GM13976 (cell line): Measurements from ENCODE around the gene YEATS2.

ENCODE experiments used
- DNase-seq: peaks from one replicate; pipeline ENCODE4 v3.0.0; 2012; ENCODE audit warnings: low spot score
- CTCF ChIP-seq: IDR thresholded peaks from 2 replicates; pipeline ENCODE4 v1.5.1; 2012; ENCODE audit warnings: borderline replicate concordance, mild to moderate bottlenecking; ENCODE audit not compliant: insufficient read depth; ENCODE audit errors: extremely low read depth, missing control alignments, control extremely low read depth
- in situ Hi-C: fragments of 300-500 bp; cut with MboI; formaldehyde crosslinking; loops from one replicate; pipeline ENCODE4 v1.12.0; 2022; ENCODE audit warnings: low sequenced_read_pairs, mixed read lengths, inconsistent platforms; ENCODE audit not compliant: unreplicated experiment

The YEATS2 gene

GRCh38 chr3:183800243-183800863 lies 102.8 kb downstream of the YEATS2 start:
- DNase-seq, result no peak
- no peak for TF ChIP-seq CTCF
- in situ Hi-C loops, result no loop called here

DNA sequence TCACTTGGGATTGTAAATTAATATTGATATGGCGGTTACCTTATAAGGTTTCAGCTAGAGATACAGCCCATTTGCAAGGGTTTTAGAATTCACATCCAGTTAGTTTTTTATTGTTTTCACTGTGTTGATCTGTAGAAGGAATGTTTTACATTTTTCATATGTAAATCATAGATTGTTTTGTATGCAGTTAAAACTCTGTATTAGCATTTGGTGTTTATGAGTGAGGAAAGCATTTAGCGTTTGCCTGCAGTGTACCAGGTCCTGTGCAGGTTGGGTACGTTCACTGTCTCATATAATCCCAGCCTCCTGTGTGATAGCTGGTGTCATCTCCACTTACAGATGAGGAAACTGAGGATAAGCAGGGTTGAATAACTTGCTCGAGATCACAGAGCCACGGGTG lies 104.0 kb downstream of the YEATS2 start:
- no peak for DNase-seq
- in situ Hi-C loops, result no loop called here
- TF ChIP-seq CTCF, result no peak

DNA sequence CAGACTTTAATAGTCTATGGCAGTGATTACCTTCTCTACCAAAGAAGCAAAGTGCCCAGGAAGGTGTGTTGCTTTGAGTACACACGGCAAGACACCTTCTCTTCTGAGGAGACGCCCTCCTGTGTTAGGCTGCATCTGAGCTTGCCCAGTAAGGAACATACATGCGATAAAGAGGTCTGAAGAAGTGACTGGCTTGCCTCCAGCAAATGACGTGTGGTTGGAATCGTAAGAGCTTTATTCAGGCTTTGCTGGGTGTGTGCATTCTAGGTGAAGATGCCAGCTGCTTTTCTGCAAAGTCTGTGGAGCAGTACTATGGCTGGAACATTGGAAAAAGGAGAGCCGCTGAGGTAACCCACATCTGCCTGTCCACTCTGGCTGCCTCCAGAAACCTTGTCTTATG lies 105.4 kb downstream of the YEATS2 start:
- in situ Hi-C loops, result no loop called here
- no peak for TF ChIP-seq CTCF
- DNase-seq, result no peak

- no peak for DNase-seq
- no peak for TF ChIP-seq CTCF
- in situ Hi-C loops, result no loop called here
Observed at GRCh38 chr3:183807209-183807728, 109.7 kb downstream of the YEATS2 start.

GRCh38 chr3:183807881-183808280 lies 110.3 kb downstream of the YEATS2 start:
- no peak for DNase-seq
- TF ChIP-seq CTCF, result no peak
- in situ Hi-C loops, result no loop called here

GRCh38 chr3:183808355-183808754 lies 110.8 kb downstream of the YEATS2 start:
- TF ChIP-seq CTCF, result no peak
- in situ Hi-C loops, result no loop called here
- no peak for DNase-seq
